ENCODE data around the gene ITGA7.
"Not testable (repeated sequence)": the region's sequence is repeated elsewhere in the genome, so short reads cannot be mapped to it uniquely, and the experiment has no call there.

Gene ITGA7

DNA sequence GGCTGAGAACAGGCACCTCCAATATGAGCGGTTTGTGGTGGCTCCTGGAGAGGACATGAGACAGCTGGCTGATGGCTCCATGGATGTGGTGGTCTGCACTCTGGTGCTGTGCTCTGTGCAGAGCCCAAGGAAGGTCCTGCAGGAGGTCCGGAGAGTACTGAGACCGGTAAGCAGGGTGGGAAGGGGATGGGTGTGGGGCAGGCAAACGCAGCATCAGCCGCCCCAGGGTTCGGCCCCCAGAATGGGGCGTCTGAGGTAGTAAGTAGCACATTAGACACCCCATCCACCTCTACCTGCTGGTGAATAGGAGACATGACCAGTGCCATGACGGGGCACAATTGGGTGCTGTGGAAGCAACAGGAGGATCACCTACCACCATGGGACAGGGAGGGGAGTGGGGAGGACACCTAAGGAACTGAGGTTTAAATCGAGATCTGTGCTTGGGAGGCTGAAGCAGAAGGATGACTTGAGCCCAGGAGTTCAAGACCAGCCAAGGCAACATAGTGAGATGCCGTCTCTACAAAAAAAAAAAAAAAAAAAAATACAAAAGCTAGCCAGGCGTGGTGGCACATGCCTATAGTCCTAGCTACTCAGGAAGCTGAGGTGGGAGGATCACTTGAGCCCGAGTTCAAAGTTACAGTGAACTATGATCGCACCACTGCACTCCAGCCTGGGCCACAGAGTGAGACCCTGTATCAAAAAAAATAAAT, 25.5 kb downstream of the ITGA7 start:
- DNase-seq (ENCODE audit: low read depth): no peak

DNA sequence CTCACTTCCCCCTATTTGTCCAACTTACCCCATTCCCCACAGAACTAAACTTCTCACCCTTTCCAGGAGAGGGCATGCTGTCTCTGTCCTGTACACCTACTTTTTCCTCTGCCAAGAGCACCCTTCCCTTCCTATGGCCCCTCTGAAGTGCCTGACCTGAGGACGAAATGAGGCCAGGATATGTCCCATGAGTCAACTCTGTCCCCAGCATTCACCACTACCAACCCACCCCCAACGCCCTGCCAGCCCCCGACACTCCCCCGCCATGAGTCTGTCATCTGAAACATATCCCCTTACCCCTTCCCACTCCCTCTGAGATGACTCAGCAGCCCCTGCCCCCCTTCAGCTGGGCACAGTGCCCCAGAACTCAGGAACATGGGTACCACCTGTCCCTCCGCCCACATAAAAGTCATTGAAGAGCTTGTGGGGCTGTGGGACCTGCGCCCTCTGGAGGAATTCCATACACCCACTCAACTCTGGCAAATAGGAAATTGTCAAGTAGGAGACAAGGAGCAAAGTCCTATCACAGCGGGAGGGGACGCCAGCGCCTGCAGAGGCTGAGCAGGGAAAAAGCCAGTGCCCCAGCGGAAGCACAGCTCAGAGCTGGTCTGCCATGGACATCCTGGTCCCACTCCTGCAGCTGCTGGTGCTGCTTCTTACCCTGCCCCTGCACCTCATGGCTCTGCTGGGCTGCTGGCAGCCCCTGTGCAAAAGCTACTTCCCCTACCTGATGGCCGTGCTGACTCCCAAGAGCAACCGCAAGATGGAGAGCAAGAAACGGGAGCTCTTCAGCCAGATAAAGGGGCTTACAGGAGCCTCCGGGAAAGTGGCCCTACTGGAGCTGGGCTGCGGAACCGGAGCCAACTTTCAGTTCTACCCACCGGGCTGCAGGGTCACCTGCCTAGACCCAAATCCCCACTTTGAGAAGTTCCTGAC, 26.3 kb downstream of the ITGA7 start:
- peak; percentile 16 for DNase-seq (ENCODE audit: low read depth)

GRCh38 chr12:55679691-55680090, 28.0 kb downstream of the ITGA7 start:
- DNase-seq (ENCODE audit: low read depth): no peak

GRCh38 chr12:55676707-55677106, 31.0 kb downstream of the ITGA7 start:
- DNase-seq (ENCODE audit: low read depth): no peak

DNA sequence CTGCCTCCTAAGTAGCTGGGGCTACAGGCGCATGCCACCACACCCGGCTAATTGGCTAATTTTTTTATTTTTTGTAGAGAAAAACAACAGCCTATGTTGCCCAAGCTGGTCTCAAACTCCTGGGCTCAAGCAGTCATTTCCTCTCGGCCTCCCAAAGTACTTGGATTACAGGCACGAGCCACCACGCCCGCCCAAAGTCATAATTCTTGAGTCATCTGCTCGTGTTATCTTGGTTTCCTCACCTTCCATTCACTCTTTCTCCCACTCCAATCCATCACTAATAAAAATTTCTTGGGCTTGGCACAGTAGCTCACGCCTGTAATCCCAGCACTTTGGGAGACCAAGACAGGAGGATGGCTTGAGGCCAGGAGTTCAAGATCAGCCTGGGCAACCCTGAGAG, 32.0 kb downstream of the ITGA7 start:
- no peak for DNase-seq (ENCODE audit: low read depth)

DNA sequence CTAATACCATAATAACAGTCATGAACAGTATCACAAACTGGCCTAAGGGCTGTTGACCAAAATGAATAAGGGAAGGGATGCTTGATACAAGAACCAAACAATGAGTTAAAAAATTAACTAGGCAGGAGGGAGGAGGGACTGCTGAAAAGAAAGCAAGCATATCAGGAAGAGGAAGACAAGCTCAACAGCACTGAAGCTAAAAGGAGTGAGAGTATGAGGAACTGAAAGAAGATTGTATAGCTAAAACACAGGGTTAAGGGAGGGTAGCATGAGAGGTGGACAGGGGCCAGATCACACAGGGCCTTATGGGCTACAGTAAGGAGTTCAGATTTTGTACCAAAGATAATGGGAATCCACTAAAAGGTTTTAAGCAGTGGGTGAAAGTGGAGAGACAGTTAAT, 34.1 kb downstream of the ITGA7 start:
- DNase-seq (ENCODE audit: low read depth): no peak

DNA sequence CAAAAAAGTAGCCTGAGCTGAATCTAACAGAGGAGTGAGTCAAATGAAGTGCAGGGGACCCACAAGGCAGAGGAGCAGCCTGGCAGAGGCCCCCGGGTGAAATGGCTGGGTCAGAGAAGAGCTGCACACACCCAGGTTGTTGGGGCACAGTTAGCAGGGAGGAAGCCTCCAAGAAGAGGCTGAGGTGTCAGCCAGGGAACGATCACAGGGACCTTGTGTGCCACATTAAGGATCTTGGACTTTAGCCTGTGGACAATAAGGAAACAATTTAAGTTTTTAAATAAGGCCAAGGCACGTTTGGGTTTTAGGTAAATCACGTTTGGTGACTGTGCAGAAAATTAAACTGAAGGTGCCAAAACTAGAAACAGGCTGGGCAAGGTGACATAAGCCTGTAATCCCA, 36.0 kb downstream of the ITGA7 start:
- DNase-seq (ENCODE audit: low read depth): no peak

DNA sequence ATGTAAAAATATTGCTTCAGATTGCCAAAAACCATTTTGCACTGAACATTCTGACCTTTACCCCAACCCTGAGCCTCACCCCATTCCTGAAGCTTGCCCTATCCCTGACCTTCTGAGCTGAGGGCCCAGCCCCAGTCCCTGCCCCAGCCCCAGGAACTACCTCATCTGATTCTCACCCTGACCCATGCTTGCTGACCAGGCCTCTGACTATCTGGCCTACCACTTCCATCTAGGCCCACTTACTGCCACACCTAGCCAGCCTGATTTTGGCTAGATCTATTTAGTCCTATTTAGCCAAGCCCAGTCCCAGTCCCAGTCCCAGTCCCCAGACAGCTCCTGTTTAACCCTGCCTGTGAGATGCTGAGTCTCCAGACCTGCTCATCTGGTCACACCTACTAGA, 37.4 kb downstream of the ITGA7 start:
- no peak for DNase-seq (ENCODE audit: low read depth)

GRCh38 chr12:55666508-55666907, 41.2 kb downstream of the ITGA7 start:
- no peak for DNase-seq (ENCODE audit: low read depth)

DNA sequence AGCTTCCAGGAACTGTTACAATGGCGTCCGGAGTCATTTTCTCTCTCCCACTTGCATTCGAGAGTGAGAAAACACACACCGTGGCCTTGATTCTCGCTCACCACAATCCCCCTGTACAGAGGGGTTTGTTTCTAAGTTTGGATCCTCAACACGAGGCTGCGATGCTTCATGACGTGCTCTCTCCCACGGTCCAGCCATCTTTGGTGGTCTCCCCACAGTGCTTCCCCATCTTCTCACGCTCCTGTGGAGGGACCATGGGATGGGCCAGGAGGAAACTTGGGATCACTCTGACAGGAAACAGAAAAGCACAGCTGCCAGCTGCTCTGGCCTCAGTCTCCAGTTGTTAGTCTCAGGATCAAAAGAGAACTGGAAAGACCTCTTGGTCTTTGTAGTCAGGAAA, 42.9 kb downstream of the ITGA7 start:
- DNase-seq (ENCODE audit: low read depth): no peak

GRCh38 chr12:55663391-55663790, 44.3 kb downstream of the ITGA7 start:
- no peak for DNase-seq (ENCODE audit: low read depth)

- DNase-seq (ENCODE audit: low read depth): no peak
These were observed 48.0 kb downstream of the ITGA7 start for GRCh38 chr12:55659486-55660385.

DNA sequence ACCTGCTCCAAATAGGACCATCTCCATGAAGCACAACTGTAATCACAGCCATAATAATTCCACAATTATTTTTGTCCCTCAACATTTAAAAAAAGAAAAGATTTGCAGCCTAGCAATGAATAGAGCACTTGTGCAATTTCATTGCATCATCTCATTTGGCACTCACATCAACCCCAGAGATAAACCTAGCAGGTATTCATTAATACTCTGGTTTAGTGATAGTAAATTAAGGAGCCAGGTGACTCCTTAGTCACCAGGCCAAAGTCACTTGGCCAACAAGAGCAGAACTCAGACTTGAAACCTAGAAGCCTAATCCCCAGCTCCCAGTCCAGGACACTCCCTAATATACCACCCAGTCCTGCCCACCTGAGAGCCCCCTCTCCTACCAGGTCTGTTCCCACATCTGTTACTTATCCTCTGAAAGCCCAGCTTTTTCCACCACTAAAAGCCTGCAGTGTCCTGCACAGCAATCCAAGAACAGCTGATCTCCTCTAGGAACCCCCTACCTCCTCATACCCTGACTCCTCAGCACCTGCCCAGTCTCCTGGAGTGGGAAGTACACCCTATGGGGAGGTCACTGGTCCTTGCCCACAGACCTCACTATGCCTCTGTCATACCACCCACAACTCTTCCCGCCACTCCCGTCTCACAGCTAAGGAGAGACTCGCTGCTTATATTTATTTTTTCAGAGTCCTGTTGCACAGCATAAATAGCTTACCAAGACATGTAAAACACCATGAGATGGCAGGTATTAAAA, 48.9 kb downstream of the ITGA7 start:
- DNase-seq (ENCODE audit: low read depth): no peak

GRCh38 chr12:55658212-55658611, 49.5 kb downstream of the ITGA7 start:
- no peak for DNase-seq (ENCODE audit: low read depth)

GRCh38 chr12:55657212-55657611, 50.5 kb downstream of the ITGA7 start:
- no peak for DNase-seq (ENCODE audit: low read depth)

GRCh38 chr12:55654511-55655214, 53.0 kb downstream of the ITGA7 start:
- DNase-seq (ENCODE audit: low read depth): no peak

DNA sequence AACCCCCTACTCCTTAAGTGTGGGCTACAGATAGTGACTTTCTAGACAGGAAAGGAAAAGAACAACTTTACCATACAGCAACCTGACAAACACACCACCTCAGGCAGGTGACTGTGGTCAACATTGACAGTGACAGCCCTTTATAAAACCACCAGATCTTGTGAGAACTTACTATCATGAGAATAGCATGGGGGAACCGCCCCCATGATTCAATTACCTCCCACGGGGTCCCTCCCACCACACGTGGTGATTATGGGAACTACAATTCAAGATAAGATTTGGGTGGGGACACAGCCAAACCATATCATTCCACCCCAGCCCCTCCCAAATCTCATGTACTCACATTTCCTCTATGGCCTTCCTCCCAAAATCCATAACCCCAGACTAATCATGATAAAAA, 54.7 kb downstream of the ITGA7 start:
- no peak for DNase-seq (ENCODE audit: low read depth)

- no peak for DNase-seq (ENCODE audit: low read depth)
These were observed 55.4 kb downstream of the ITGA7 start for GRCh38 chr12:55652352-55652751.

GRCh38 chr12:55651299-55651683, 56.4 kb downstream of the ITGA7 start:
- no peak for DNase-seq (ENCODE audit: low read depth)

GRCh38 chr12:55650620-55651298, 56.9 kb downstream of the ITGA7 start:
- DNase-seq (ENCODE audit: low read depth): not testable (repeated sequence)

Measured in GM04503 (cell line).